ENCODE results near the gene TWNK.
"Not testable (repeated sequence)": the region's sequence is repeated elsewhere in the genome, so short reads cannot be mapped to it uniquely, and the experiment has no call there.

The TWNK gene

DNA sequence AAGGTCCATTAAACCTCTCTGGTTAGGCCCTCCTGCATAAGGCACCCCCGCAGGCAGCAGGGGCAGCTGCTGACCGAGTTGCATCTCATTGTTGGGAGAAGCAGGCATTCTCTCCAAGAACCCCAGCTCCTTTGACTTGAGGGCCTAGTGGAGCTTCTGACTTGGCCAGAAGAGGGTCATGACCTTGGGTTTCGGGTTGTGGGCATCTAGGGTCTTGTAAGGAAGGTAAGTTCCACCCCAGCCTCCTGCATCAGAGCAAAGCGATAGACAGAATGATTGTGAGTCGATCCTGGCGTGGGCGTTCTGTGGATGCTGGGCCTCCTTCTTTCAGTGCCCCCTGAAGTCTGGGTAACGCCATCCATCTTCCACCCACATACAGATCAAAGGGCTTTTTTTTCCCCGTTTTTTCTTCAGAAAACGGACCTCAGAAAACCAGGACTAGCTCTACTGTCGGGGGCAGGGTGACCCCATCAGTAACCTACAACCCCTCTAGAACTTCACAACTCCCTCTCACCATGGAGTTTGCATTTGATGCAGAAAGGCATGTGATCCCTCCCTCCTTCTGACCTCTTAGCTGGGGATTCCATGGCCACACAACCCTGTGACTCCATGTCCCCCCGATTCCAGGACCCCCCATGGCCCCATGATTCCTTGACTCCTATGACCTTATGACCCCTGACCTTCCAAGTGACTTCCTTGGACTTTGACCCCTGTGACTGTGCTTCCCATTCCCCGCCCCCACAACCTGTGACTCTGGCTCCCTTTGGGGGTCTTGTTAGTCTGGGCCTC lies 15.0 kb upstream of the TWNK start:
- no peak overlapping the region for H3K4me3 ChIP-seq (ENCODE audit: low read length)
- TF ChIP-seq, protein P1, sequence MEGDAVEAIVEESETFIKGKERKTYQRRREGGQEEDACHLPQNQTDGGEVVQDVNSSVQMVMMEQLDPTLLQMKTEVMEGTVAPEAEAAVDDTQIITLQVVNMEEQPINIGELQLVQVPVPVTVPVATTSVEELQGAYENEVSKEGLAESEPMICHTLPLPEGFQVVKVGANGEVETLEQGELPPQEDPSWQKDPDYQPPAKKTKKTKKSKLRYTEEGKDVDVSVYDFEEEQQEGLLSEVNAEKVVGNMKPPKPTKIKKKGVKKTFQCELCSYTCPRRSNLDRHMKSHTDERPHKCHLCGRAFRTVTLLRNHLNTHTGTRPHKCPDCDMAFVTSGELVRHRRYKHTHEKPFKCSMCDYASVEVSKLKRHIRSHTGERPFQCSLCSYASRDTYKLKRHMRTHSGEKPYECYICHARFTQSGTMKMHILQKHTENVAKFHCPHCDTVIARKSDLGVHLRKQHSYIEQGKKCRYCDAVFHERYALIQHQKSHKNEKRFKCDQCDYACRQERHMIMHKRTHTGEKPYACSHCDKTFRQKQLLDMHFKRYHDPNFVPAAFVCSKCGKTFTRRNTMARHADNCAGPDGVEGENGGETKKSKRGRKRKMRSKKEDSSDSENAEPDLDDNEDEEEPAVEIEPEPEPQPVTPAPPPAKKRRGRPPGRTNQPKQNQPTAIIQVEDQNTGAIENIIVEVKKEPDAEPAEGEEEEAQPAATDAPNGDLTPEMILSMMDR (IDR thresholded peaks at IDR 0.05; ENCODE audit: insufficient read depth, low read depth, low read length, missing control alignments) = no peak
- no peak for DNase-seq (ENCODE audit: low read depth)

GRCh38 chr10:100972904-100973535 lies 14.3 kb upstream of the TWNK start:
- TF ChIP-seq, protein P1 (IDR thresholded peaks at IDR 0.05; ENCODE audit: insufficient read depth, low read depth, low read length, missing control alignments) = no peak
- H3K4me3 ChIP-seq (ENCODE audit: low read length) = no peak overlapping the region
- no peak for DNase-seq (ENCODE audit: low read depth)

DNA sequence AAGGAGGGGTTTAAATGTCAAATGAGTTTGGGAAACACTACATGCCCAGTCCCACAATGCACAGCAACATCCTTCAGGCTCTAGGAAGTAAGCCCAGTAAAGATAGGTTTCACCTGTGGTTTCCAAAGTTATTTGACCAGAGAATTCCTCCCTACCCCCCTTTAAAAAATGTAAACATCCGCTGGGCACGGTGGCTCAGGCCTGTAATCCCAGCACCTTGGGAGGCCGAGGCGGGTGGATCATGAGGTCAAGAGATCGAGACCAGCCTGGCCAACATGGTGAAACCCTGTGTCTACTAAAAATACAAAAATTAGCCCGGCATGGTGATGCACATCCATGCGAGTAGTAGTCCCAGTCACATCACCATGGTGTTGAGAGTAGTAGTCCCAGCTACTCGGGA lies 11.9 kb upstream of the TWNK start:
- not testable (repeated sequence) for H3K4me3 ChIP-seq (ENCODE audit: low read length); DNase-seq (ENCODE audit: low read depth)

- H3K4me3 ChIP-seq (ENCODE audit: low read length) = no peak overlapping the region
- TF ChIP-seq, protein P1 (IDR thresholded peaks at IDR 0.05; ENCODE audit: insufficient read depth, low read depth, low read length, missing control alignments) = no peak
- DNase-seq (ENCODE audit: low read depth) = peak; percentile 45
Measured at GRCh38 chr10:100976906-100977305, 10.4 kb upstream of the TWNK start.

GRCh38 chr10:100977436-100977835 lies 9.9 kb upstream of the TWNK start:
- no peak for DNase-seq (ENCODE audit: low read depth)
- no peak overlapping the region for H3K4me3 ChIP-seq (ENCODE audit: low read length)
- TF ChIP-seq, protein P1 (IDR thresholded peaks at IDR 0.05; ENCODE audit: insufficient read depth, low read depth, low read length, missing control alignments) = no peak

DNA sequence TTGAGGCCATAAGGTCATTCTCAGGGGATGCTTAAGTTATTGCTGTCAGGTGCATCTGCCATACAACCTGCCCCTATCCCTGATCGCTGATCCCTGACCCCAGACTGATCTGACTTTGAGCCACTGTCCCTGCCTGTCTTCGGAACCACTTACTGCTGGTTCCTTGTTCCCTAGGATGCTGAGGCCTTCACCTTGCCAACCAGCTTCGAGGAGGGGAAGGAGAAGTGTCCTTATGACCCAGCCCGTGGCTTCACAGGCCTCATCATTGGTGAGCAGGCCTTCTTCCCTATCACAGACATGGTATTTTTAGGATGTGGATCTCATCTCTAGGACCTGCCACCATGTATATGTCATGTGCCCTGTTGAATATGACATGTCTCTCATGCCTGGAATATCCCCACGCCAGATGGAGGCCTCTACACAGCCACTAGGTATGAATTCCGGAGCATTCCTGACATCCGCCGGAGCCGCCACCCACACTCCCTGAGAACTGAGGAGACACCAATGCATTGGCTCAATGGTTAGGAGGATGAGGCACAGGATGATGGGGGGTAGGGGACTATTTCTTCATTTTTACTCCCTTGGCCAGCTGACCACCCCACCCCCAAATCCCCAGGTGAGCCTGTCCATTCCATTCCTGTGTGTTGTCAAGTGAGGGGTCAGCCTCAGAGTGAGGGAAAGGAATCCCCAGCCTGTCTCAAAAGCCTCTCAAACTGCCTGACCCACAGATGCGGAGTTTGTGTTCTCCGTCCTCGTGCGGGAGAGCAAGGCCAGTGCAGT lies 9.0 kb upstream of the TWNK start:
- no peak for DNase-seq (ENCODE audit: low read depth)
- TF ChIP-seq, protein P1 (IDR thresholded peaks at IDR 0.05; ENCODE audit: insufficient read depth, low read depth, low read length, missing control alignments) = no peak
- no peak overlapping the region for H3K4me3 ChIP-seq (ENCODE audit: low read length)

- no peak overlapping the region for H3K4me3 ChIP-seq (ENCODE audit: low read length)
- TF ChIP-seq, protein P1 (IDR thresholded peaks at IDR 0.05; ENCODE audit: insufficient read depth, low read depth, low read length, missing control alignments) = no peak
- DNase-seq (ENCODE audit: low read depth) = no peak
Measured at GRCh38 chr10:100978901-100979195, 8.5 kb upstream of the TWNK start.

All from epithelial cell of esophagus (primary cell).